TTC549 (cell line): ENCODE results near the gene SLC9A9.

Experiments
- FAIRE-seq: peaks from 2 replicates; lab custom pipeline; 2012; peaks lifted over from hg19 to GRCh38; lab: Jason Lieb, UNC

The SLC9A9 gene

GRCh38 chr3:143356839-143357238 lies 491.4 kb downstream of the SLC9A9 start:
- no peak for FAIRE-seq

GRCh38 chr3:143354342-143354741 lies 493.9 kb downstream of the SLC9A9 start:
- no peak for FAIRE-seq

- no peak for FAIRE-seq
Observed at GRCh38 chr3:143352850-143353550, 495.3 kb downstream of the SLC9A9 start.

GRCh38 chr3:143351895-143352608 lies 496.2 kb downstream of the SLC9A9 start:
- no peak for FAIRE-seq

GRCh38 chr3:143351354-143351753 lies 496.9 kb downstream of the SLC9A9 start:
- FAIRE-seq, result no peak

- FAIRE-seq, result no peak
Observed at GRCh38 chr3:143349455-143349854, 498.8 kb downstream of the SLC9A9 start.

- FAIRE-seq, result no peak
Observed at GRCh38 chr3:143348486-143349327, 499.6 kb downstream of the SLC9A9 start.

GRCh38 chr3:143344516-143345165 lies 503.6 kb downstream of the SLC9A9 start:
- FAIRE-seq, result no peak

- no peak for FAIRE-seq
Observed at GRCh38 chr3:143343944-143344343, 504.3 kb downstream of the SLC9A9 start.

- FAIRE-seq, result no peak
Observed at GRCh38 chr3:143343031-143343430, 505.2 kb downstream of the SLC9A9 start.

- FAIRE-seq, result no peak
Observed at GRCh38 chr3:143339451-143339850, 508.8 kb downstream of the SLC9A9 start.

GRCh38 chr3:143337387-143337786 lies 510.9 kb downstream of the SLC9A9 start:
- no peak for FAIRE-seq

- no peak for FAIRE-seq
Observed at GRCh38 chr3:143334231-143334630, 514.0 kb downstream of the SLC9A9 start.

GRCh38 chr3:143333367-143333766 lies 514.9 kb downstream of the SLC9A9 start:
- no peak for FAIRE-seq

- no peak for FAIRE-seq
Observed at GRCh38 chr3:143332026-143332425, 516.2 kb downstream of the SLC9A9 start.

GRCh38 chr3:143331350-143331749 lies 516.9 kb downstream of the SLC9A9 start:
- FAIRE-seq, result no peak

GRCh38 chr3:143330296-143330868 lies 517.9 kb downstream of the SLC9A9 start:
- FAIRE-seq, result no peak

GRCh38 chr3:143329567-143330211 lies 518.6 kb downstream of the SLC9A9 start:
- FAIRE-seq, result no peak

GRCh38 chr3:143328451-143328850 lies 519.8 kb downstream of the SLC9A9 start:
- no peak for FAIRE-seq

- no peak for FAIRE-seq
Observed at GRCh38 chr3:143326983-143327778, 521.1 kb downstream of the SLC9A9 start.
